Activated B cell treated with CpG ODN at 0.5 μM for 24 hours (primary cell): ENCODE data around the gene PCDH7. TPM values are rescaled to one million over a fixed set of nuclear protein-coding genes. Genes with fewer than 3 reads are reported as not detected.

ENCODE experiments used
- ATAC-seq: fragments of 200-7000 bp; cut with Tn5 transposase; one replicate; pipeline ENCODE4 v1.10.0; 2021; ENCODE audit warnings: low read depth, mild to moderate bottlenecking, moderate library complexity
- CTCF ChIA-PET: fragments of 350-600 bp; sonication (Branson Sonifier 250); formaldehyde crosslinking; loops from one replicate; lab custom pipeline; 2021; ENCODE audit warnings: antibody characterized with exemption; lab: Charles Lee
- POLR2A ChIA-PET: fragments of 350-600 bp; sonication (Branson Sonifier 250); formaldehyde crosslinking; loops from one replicate; lab custom pipeline; 2021; ENCODE audit warnings: antibody characterized with exemption; lab: Charles Lee
- DNase-seq: peaks from one replicate; pipeline ENCODE4 v3.0.0; 2022
- H3K27ac Mint-ChIP-seq: one replicate; pipeline ENCODE4 v1.8.0; 2020; ENCODE audit warnings: mixed read lengths
- H3K27me3 Mint-ChIP-seq: one replicate; pipeline ENCODE4 v1.8.0; 2021; ENCODE audit warnings: mixed read lengths
- H3K36me3 Mint-ChIP-seq: one replicate; pipeline ENCODE4 v1.8.0; 2021; ENCODE audit warnings: low read depth, mixed read lengths
- H3K4me1 Mint-ChIP-seq: one replicate; pipeline ENCODE4 v1.8.0; 2021; ENCODE audit warnings: mixed read lengths
- H3K4me3 Mint-ChIP-seq: one replicate; pipeline ENCODE4 v1.8.0; 2020; ENCODE audit warnings: mild to moderate bottlenecking, mixed read lengths
- H3K9me3 Mint-ChIP-seq: one replicate; pipeline ENCODE4 v1.8.0; 2020; ENCODE audit warnings: mixed read lengths
- CTCF ChIP-seq: fragments of 200-600 bp; IDR thresholded peaks from one replicate; pipeline ENCODE4 v1.8.0; 2022; ENCODE audit warnings: antibody characterized with exemption, mild to moderate bottlenecking
- intact Hi-C: fragments of 100-400 bp; cut with micrococcal nuclease; formaldehyde crosslinking; loops from one replicate; pipeline ENCODE4 v1.15.1; 2024
- total RNA-seq: library from RNA; stranded (reverse); gene quantifications from 2 replicates; pipeline ENCODE4 v1.2.3, GENCODE V29; 2022

Gene PCDH7
- total RNA-seq, 1 donor from 2014 or later, result not detected

GRCh38 chr4:30723201-30723955 is 3.2 kb downstream of the PCDH7 start:
- ChIA-PET POLR2A (no interaction called here), CTCF (no interaction called here)
- Mint-ChIP-seq H3K9me3 (no peaks in the 10 kb centered on the region), H3K4me3 (no peak overlapping the region), H3K27ac (no peak overlapping the region), H3K36me3 (no peaks in the 10 kb centered on the region), H3K4me1 (peaks cover 2% of the 10 kb centered on the region), H3K27me3 (peaks cover 36% of the 10 kb centered on the region)
- TF ChIP-seq CTCF, result no peak
- intact Hi-C loops, result no loop called here
- ATAC-seq (no peak), DNase-seq (no peak)

- DNase-seq (no peak), ATAC-seq (no peak)
- Mint-ChIP-seq H3K27ac (no peak overlapping the region), H3K4me1 (peaks cover 2% of the 10 kb centered on the region), H3K4me3 (no peak overlapping the region), H3K36me3 (no peaks in the 10 kb centered on the region), H3K27me3 (peaks cover 28% of the 10 kb centered on the region), H3K9me3 (no peaks in the 10 kb centered on the region)
- POLR2A ChIA-PET, result no interaction called here
- intact Hi-C loops, result no loop called here
- CTCF ChIA-PET, result no interaction called here
- TF ChIP-seq CTCF, result no peak
These were observed 4.1 kb downstream of the PCDH7 start for GRCh38 chr4:30724247-30724646.

GRCh38 chr4:30725562-30725961 is 5.4 kb downstream of the PCDH7 start:
- Mint-ChIP-seq H3K4me3 (no peak overlapping the region), H3K27ac (no peak overlapping the region), H3K9me3 (no peaks in the 10 kb centered on the region), H3K36me3 (no peaks in the 10 kb centered on the region), H3K4me1 (peaks cover 1% of the 10 kb centered on the region), H3K27me3 (peaks cover 19% of the 10 kb centered on the region)
- ATAC-seq (no peak), DNase-seq (no peak)
- ChIA-PET CTCF (no interaction called here), POLR2A (no interaction called here)
- intact Hi-C loops, result no loop called here
- no peak for TF ChIP-seq CTCF

- ChIA-PET CTCF (no interaction called here), POLR2A (no interaction called here)
- intact Hi-C loops, result no loop called here
- Mint-ChIP-seq H3K9me3 (no peaks in the 10 kb centered on the region), H3K4me1 (no peaks in the 10 kb centered on the region), H3K4me3 (no peak overlapping the region), H3K27ac (no peak overlapping the region), H3K27me3 (peaks cover 16% of the 10 kb centered on the region), H3K36me3 (no peaks in the 10 kb centered on the region)
- no peak for ATAC-seq
- no peak for TF ChIP-seq CTCF
- no peak for DNase-seq
These were observed 6.0 kb downstream of the PCDH7 start for GRCh38 chr4:30726090-30726675.

GRCh38 chr4:30727409-30727808 is 7.2 kb downstream of the PCDH7 start:
- H3K4me1 Mint-ChIP-seq, result no peaks in the 10 kb centered on the region
- H3K9me3 Mint-ChIP-seq, result no peaks in the 10 kb centered on the region
- ATAC-seq (no peak), DNase-seq (no peak)
- ChIA-PET POLR2A (no interaction called here), CTCF (no interaction called here)
- no peak for TF ChIP-seq CTCF
- no peak overlapping the region for H3K27ac Mint-ChIP-seq
- intact Hi-C loops, result no loop called here
- H3K36me3 Mint-ChIP-seq, result no peaks in the 10 kb centered on the region
- no peak overlapping the region for H3K4me3 Mint-ChIP-seq
- H3K27me3 Mint-ChIP-seq, result peaks cover 16% of the 10 kb centered on the region
